ENCODE measurements around the gene MUC5B.

MUC5B gene

DNA sequence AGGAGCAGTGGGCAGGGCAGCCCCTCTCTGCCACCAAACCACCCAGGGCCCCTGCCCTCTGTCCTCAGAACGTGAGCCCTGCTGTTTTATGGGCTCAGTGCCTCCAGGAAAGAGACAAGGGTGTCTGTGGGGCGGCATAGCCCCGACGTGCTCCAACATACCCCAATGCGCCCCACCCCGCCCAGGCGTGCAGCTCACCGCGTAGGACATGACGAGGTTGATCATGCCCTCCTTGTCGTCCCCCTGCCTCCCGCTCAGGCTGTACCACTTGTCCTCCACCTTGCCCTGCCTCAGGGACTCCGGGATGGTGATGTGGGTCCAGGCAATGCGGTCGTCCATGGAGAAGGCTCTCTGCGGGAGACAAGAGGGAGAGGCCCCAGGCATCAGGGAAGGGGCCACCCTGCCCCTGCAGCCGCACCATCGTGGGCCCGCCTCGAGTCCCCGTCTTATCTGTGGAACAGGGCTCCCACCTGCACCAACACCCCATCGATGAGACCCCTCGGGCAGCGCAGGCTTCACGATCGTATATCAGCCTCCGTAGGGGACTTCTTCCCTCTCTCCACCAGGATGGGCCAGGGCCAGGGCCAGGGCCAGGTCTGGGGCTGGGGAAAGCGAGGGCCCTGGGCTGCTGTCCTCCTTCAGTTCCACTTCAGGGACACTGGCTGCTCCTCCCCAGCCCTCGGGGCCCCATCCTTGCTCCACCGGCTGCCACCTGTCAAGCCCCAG, 65.7 kb downstream of the MUC5B start:
- DNase-seq = no peak

DNA sequence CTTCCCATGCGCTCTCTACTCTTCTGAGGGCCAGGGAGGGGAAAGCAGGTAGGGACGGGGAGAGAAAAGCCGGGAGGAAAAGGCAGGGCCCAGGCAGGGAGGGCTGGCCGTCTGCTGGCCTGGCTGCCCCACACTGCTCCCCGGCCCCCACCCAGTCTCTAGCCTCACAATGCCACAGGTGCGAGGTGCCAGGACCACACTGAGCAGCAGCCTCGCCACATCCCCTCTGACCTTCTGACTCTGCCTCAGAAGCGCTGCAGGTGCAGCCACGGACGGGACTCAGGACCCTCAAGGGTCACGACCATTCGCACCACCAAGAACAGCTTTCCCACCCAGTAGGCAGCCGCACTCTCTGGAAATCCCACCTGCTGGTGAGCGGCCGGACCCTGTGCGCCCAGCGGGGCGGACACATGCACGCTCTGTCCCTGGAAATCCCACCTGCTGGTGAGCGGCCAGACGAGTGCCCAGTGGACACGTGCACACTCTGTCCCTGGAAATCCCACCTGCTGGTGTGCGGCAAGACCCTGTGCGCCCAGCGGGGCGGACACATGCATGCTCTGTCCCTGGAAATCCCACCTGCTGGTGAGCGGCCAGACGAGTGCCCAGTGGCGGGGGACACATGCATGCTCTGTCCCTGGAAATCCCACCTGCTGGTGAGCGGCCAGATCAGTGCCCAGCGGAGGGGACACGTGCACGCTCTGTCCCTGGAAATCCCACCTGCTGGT, 66.5 kb downstream of the MUC5B start:
- no peak for DNase-seq

DNA sequence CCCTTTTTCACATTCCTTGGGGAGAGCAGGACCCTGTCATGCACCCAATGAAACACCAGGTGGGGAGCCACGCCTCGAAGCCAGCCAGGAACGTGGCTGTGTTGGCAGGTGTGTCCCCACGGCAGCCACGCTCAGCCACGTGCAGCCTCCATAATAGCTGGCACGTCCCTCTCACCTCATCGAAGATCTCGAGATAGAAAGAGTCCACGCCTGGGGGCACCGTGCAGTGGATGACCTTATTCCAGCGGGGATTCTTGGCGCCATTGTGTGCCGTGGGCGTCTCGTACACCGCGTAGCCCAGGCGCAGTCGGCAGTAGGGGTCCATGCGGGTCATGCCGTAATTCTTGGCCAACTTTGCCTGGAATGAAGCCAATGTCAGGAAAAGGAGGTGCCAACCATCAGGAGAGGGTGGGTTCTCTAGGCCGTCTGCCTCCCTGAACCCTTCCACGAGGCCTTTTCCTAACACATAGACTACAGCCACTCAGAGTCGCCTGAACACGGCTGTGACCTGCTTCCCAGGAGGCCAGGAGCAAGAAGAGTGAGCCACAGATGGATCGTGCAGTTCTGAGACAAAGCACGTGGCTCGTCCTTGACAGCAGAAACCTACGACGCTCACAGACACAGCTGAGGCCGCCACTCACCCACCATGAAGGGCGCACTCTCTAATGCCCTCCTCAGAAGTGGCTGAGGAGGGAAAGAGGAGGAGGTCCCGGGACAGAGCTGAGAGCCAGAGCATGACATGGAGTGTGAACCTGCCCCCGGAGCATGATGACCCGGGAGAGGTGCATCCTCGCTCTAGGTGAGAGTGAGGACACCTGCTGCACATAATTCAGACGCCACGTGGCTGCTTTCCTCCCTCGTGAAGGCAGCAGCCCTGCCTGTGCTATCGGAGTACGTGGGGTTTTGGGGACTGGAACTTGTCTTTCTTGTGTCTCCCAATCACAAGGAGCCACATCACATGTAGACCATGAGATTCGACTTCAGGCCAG, 67.5 kb downstream of the MUC5B start:
- DNase-seq = no peak

GRCh38 chr11:1291295-1292017, 68.6 kb downstream of the MUC5B start:
- DNase-seq = no peak

GRCh38 chr11:1292018-1292643, 69.3 kb downstream of the MUC5B start:
- no peak for DNase-seq

DNA sequence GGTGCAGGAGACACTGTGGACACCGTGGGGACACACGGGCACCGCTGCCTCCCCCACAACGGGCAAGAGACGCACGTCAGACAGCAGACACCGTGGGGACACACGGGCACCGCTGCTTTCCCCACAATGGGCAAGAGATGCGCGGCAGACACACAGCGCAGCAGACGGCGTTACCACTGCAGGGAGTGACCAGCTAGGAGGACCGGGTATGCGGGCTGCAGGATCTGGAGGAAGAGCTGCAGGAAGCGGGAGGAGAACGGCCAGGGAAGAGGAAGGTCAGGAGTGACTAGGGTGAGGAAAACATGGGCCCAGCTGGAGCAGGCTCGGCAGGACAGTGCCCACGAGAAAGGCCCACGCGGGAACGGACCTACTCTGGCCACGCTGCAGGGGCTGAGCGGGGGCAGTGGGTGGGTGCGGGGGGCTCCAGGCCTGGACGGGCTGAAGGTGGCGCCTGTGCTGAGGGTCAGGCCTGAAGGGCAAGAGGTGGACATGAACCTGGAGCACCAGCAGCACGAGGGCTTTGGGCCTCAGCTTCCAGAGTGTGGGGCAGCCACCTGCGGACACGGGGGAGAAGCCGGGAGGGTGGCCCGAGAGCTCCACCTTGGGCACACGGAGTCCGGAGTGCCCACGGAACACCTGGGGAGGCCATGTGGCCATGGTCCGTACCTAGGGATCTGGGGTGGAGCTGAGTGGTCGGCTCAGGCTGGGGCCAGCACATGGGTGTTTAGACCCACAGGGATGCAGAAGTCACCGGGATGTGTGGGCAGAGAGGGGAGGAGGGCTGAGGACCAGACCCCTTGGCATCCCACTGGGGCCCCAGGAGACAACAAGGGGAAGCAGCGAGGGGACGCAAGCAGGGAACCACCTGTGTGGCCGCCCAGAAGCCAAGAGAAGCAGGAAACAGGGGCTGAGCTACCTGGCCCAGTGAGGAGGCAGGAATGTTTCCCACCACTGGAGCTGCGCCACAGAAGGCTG, 70.1 kb downstream of the MUC5B start:
- no peak for DNase-seq

GRCh38 chr11:1293619-1294015, 70.8 kb downstream of the MUC5B start:
- DNase-seq = peak; percentile 13

GRCh38 chr11:1295086-1295485, 72.2 kb downstream of the MUC5B start:
- no peak for DNase-seq

GRCh38 chr11:1295591-1295990, 72.7 kb downstream of the MUC5B start:
- no peak for DNase-seq

DNA sequence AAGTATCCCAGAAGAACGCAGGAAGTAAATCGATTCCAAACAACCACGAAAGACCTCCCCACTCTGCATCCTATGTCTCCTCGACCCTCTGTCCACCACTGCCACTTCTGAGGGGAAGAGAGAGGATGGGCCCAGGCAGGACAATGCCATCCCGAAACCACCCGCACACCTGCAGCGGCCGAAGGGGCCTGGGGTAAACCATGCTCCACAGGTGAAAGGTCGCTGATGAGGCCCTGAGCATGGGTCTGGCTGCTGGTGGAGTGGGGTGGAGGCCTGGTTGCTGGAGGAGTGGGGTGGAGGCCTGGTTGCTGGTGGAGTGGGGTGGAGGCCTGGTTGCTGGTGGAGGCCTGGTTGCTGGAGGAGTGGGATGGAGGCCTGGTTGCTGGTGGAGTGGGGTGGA, 73.4 kb downstream of the MUC5B start:
- no peak for DNase-seq

GRCh38 chr11:1297011-1297575, 74.2 kb downstream of the MUC5B start:
- DNase-seq = no peak

- no peak for DNase-seq
These were observed 75.0 kb downstream of the MUC5B start for GRCh38 chr11:1297576-1298473.

DNA sequence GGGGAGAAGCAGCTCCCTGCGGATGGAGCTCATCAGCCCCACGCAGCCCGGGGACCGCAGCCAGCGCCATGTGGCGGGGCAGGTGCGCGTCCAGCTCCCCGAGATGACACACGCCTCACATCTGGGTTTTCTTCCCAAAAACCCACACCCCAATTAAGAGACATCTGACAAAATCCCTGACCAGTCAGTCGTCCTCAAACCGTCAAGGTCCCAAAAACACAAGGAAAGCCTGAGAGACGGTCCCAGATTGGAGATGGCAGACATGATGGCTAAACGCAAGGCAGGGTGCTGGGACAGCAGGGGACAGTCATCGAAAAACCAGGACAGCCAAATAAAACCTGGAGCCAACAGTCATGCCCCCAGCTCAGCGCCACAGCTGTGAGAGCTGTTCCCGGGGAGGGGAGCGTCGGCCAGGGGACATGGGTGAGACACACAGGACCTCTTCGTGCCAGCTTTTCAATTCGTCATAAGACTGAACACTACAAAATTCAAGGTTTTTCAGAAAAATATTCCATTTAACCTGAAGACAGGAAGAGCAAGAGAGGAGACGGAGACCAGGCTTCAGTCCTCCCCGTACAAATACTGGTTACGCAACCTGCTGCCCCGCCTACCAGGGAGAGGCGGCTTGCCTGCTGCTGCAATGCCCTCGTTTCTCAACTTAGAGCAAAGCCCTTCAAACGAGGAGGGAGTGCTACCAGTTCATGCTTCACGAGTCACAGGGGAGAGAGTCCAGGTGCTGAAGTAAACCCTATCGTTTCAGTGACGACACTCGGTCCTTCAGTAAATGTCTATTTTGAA, 76.0 kb downstream of the MUC5B start:
- DNase-seq = peak; percentile 91

GRCh38 chr11:1299621-1300020, 76.8 kb downstream of the MUC5B start:
- DNase-seq = no peak

DNA sequence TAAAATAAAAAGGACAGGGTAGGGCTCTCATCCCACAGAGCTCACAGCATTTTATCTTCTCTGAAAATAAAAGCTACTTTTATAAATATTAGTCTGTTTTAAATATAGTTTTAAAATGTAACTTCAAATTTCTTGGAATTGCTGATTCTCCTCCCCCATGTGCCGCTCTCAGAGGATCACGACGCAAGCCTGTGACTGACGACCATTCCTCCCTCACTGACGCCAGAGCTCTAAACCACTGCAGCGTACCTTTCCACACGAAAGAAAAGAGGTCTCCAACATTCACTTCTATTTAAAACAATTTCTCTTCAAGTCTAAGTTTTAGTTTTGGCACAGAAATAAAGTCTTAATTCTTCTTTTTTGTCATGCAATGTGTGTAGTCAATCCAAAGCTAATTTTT, 77.3 kb downstream of the MUC5B start:
- DNase-seq = no peak

DNA sequence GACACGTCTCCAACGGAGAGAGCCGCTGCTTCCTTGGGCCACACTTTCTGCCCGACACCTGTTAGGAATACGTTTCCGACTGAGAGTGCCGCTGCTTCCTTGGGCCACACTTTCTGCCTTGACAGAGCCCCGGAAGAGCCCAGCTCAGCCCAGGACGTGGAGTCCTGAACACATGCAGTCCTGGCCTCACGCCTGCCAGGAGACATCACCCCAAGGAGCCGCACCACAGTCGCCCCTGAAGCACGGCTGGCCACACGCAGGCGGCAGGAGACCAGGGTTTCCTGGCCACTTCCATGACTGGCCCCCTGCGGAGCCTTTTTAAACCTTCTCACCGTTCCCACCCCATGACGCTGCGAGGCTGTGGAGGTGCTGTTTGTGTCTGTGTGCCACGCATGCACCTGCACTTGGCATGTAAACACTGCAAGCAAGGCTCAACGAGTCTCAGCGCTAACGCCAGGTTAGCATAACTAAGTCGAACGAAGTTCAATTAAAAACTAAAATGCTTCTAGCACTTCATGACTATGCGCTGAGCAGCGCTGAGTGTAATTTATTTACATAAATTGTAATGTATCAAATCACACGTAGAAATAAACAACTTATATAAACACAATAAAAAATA, 77.8 kb downstream of the MUC5B start:
- no peak for DNase-seq

GRCh38 chr11:1301220-1302000, 78.5 kb downstream of the MUC5B start:
- no peak for DNase-seq

Data from inflammatory macrophage treated with lipopolysaccharide for 4 hours (primary cell).